Effector memory CD4-positive, alpha-beta T cell (primary cell): ENCODE results near the gene NANOG.
"Not testable (repeated sequence)": the region's sequence is repeated elsewhere in the genome, so short reads cannot be mapped to it uniquely, and the experiment has no call there.

ENCODE experiments used
- DNase-seq, 3 donors: peaks; one replicate each; pipeline ENCODE4 v3.0.0-alpha.2; 2020
- H3K27ac ChIP-seq: 2 replicates; pipeline ENCODE4 v1.7.0; 2013; ENCODE audit warnings: mild to moderate bottlenecking, low read length, moderate library complexity; ENCODE audit not compliant: insufficient read depth, poor library complexity, severe bottlenecking
- H3K27me3 ChIP-seq: replicated peaks from 2 replicates; pipeline ENCODE4 v1.7.0; 2013; ENCODE audit warnings: mild to moderate bottlenecking, low read length; ENCODE audit not compliant: insufficient read depth, control insufficient read depth, poor library complexity, severe bottlenecking
- H3K36me3 ChIP-seq: 2 replicates; pipeline ENCODE4 v1.7.0; 2013; ENCODE audit warnings: mild to moderate bottlenecking, low read length, moderate library complexity; ENCODE audit not compliant: control insufficient read depth, insufficient read depth
- H3K4me1 ChIP-seq: 2 replicates; pipeline ENCODE4 v1.7.0; 2013; ENCODE audit warnings: low read length, mild to moderate bottlenecking; ENCODE audit not compliant: control insufficient read depth, insufficient read depth, poor library complexity, severe bottlenecking
- H3K4me3 ChIP-seq: 2 replicates; pipeline ENCODE4 v1.7.0; 2013; ENCODE audit warnings: low read length, low read depth, mild to moderate bottlenecking; ENCODE audit not compliant: insufficient read depth, poor library complexity, severe bottlenecking
- H3K9me3 ChIP-seq: 2 replicates; pipeline ENCODE4 v1.7.0; 2013; ENCODE audit warnings: mild to moderate bottlenecking, low read length, moderate library complexity; ENCODE audit not compliant: control insufficient read depth
- total RNA-seq, 3 donors: gene quantifications; one replicate each; lab custom pipeline; 2026; lab: John Stamatoyannopoulos, UW

The NANOG gene
- total RNA-seq = 0 reads per million in 3 donors

GRCh38 chr12:7788884-7789528 is at the start of gene NANOG:
NANOG (plus strand) TSS chr12:7789402; CDS start chr12:7789615, 213 bp downstream.
- H3K9me3 ChIP-seq, H3K36me3 ChIP-seq, H3K27ac ChIP-seq, H3K27me3 ChIP-seq, H3K4me3 ChIP-seq, H3K4me1 ChIP-seq, DNase-seq: not testable (repeated sequence)

DNA sequence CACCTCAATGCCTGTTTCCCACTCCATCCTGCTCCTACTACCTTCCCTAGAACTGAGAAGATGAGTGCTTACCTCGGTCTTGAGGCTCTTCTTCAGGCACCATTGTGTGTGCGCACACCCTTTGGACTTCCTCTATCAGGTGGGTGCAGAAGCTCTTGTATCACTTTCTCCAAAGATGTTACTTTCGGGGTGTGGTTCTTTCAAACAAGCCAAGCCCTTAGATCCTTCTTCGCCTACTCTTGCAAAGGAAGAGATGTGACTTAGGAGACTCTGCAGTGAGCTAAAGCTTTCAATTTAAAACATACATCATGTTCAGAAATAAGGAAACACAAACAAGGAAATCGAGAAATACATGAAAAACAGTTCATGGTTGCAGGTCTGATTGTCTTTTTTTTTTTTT is 42.0 kb upstream of the NANOG start, which contains the start of gene CLEC4C:
TSS of gene CLEC4C (minus strand) at position 130 of the 400 bp plus-strand sequence. CDS start at position 103, 27 bp downstream.
- no peaks in the 10 kb centered on the region for H3K27me3 ChIP-seq
- no peaks in the 10 kb centered on the region for H3K4me1 ChIP-seq
- H3K4me3 ChIP-seq = no peak within 1 kb of the TSS
- H3K36me3 ChIP-seq = no peaks in the 10 kb centered on the region
- no peak within 1 kb of the TSS for H3K27ac ChIP-seq
- DNase-seq = no peak
- no peaks in the 10 kb centered on the region for H3K9me3 ChIP-seq

DNA sequence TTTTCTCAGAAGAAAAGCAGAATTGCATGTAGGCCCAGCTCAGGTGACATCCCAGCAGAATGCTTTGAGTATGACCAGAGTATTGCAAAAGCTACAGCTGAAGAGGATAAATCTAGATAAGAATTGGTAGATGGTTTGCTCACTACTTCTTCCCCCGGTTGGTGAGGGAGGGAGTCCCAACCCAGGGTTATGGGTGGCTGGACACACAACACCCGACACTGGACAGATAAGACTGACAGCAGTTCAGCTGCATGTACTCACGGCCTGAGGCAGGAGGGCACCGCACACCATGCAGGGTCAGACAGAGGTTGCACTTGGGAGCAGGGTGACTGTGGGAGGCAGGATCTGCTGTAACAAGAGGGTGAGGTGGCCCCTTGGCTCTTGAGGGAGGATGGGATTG is 40.4 kb upstream of the NANOG start:
- H3K27me3 ChIP-seq = no peaks in the 10 kb centered on the region
- no peak overlapping the region for H3K4me3 ChIP-seq
- no peaks in the 10 kb centered on the region for H3K4me1 ChIP-seq
- H3K9me3 ChIP-seq = no peaks in the 10 kb centered on the region
- no peak for DNase-seq
- H3K36me3 ChIP-seq = no peaks in the 10 kb centered on the region
- H3K27ac ChIP-seq = no peak overlapping the region

GRCh38 chr12:7749442-7749841 is 39.8 kb upstream of the NANOG start:
- no peaks in the 10 kb centered on the region for H3K27me3 ChIP-seq
- no peak overlapping the region for H3K27ac ChIP-seq
- no peaks in the 10 kb centered on the region for H3K9me3 ChIP-seq
- H3K4me3 ChIP-seq = no peak overlapping the region
- no peaks in the 10 kb centered on the region for H3K4me1 ChIP-seq
- no peak for DNase-seq
- no peaks in the 10 kb centered on the region for H3K36me3 ChIP-seq

DNA sequence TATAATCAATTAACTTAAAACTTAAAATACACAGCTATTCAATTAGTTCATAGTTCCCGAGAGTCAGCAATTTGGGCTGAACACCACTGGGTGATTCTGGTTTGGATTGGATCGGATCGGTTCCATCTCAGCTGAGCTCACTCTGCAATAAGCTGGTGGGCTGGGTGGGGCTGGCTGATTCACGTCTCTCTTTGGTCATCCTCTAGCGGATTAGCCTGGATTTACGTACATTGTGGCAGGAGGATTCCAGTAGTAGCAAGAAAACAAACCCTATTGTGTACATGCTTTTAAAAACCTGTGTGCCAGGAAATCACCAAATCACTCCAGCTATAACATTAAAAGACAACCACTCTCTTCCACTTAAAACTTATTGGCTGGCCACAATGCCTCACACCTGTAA is 38.9 kb upstream of the NANOG start:
- Histone ChIP-seq H3K4me3 (no peak overlapping the region), H3K4me1 (no peaks in the 10 kb centered on the region), H3K9me3 (no peaks in the 10 kb centered on the region), H3K27ac (no peak overlapping the region), H3K27me3 (no peaks in the 10 kb centered on the region), H3K36me3 (no peaks in the 10 kb centered on the region)
- no peak for DNase-seq

- Histone ChIP-seq H3K4me1 (no peaks in the 10 kb centered on the region), H3K9me3 (no peaks in the 10 kb centered on the region), H3K4me3 (no peak overlapping the region), H3K36me3 (no peaks in the 10 kb centered on the region), H3K27me3 (no peaks in the 10 kb centered on the region), H3K27ac (no peak overlapping the region)
- DNase-seq = no peak
Observed at GRCh38 chr12:7751394-7751793, 37.8 kb upstream of the NANOG start.

- not testable (repeated sequence) for DNase-seq, H3K4me1 ChIP-seq
Observed at GRCh38 chr12:7751941-7752922, 37.0 kb upstream of the NANOG start.

DNA sequence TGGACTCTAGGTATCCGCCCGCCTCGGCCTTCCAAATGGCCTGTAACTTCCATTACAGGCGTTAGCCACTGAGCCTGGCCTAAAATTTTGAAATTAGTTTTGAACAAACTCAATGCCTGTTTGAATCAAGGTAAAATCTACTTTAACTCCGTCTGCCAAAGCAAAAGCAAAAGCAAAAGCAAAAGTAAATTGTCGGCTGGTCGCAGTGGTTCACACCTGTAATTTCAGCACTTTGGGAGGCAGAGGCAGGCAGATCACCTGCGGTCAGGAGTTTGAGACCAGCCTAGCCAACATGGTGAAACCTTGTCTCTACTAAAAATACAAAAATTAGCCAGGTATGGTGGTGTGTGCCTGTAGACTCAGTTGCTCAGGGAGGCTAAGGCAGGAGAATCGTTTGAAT is 33.5 kb upstream of the NANOG start:
- not testable (repeated sequence) for H3K4me3 ChIP-seq, H3K27ac ChIP-seq, H3K4me1 ChIP-seq, H3K9me3 ChIP-seq, H3K27me3 ChIP-seq, H3K36me3 ChIP-seq, DNase-seq

More at GRCh38 chr12:7751941-7752922, 37.0 kb upstream of the NANOG start:
- not testable (repeated sequence) for H3K27ac ChIP-seq, H3K36me3 ChIP-seq, H3K27me3 ChIP-seq, H3K9me3 ChIP-seq, H3K4me3 ChIP-seq

DNA sequence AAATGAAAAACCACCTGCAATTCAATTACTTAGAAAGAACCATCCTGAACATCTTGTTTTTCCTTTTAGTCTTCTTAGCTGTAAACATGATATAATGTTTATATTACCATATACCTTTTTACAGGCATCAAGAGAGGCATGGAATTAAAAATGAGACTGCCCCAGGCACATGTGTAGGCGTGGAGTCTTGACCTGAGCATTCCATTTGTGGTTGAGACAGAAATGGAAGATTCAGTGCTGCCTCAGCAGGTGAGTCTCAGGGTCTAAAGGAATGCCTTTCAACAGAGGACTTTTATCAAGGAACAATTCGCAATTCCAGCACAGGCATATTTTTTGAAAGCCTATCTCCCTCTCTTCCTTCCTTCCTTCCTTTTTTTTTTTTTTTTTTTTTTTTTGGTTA is 32.2 kb upstream of the NANOG start:
- DNase-seq = no peak
- no peaks in the 10 kb centered on the region for H3K9me3 ChIP-seq
- no peak overlapping the region for H3K27ac ChIP-seq
- H3K36me3 ChIP-seq = no peaks in the 10 kb centered on the region
- no peak overlapping the region for H3K4me3 ChIP-seq
- no peaks in the 10 kb centered on the region for H3K4me1 ChIP-seq
- no peaks in the 10 kb centered on the region for H3K27me3 ChIP-seq

DNA sequence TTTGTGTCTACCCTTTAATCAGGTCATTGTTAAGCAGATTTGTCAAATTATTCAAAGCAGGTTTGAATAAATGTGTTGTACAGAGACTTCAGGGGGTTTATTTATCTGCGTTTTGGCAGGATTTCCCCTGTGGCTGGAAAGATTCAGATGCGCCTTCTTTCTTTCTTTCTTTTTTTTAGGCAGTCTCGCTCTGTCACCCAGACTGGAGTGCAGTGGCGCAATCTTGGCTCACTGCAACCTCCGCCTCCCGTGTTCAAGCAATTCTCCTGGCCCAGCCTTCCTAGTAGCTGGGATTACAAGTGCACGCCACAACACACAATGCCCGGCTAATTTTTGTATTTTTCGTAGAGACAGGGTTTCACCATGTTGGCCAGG is 30.4 kb upstream of the NANOG start:
- Histone ChIP-seq H3K27ac (no peak overlapping the region), H3K36me3 (no peaks in the 10 kb centered on the region), H3K9me3 (no peaks in the 10 kb centered on the region), H3K27me3 (no peaks in the 10 kb centered on the region), H3K4me1 (no peaks in the 10 kb centered on the region), H3K4me3 (no peak overlapping the region)
- DNase-seq = no peak
